BLaER1 (cell line): ENCODE data around the gene OR10A4.

Source experiments
- H3K27ac ChIP-seq: shearing (Covaris generic); formaldehyde crosslinking; 2 replicates; pipeline ENCODE4 v1.8.1; 2022
- H3K27me3 ChIP-seq: shearing (Covaris generic); formaldehyde crosslinking; 2 replicates; pipeline ENCODE4 v1.8.1; 2022
- H3K36me3 ChIP-seq: shearing (Covaris generic); formaldehyde crosslinking; 2 replicates; pipeline ENCODE4 v1.8.1; 2022
- H3K4me1 ChIP-seq: shearing (Covaris generic); formaldehyde crosslinking; 2 replicates; pipeline ENCODE4 v1.8.1; 2022
- H3K4me2 ChIP-seq: shearing (Covaris generic); formaldehyde crosslinking; 2 replicates; pipeline ENCODE4 v1.8.1; 2022
- H3K4me3 ChIP-seq: shearing (Covaris generic); formaldehyde crosslinking; 2 replicates; pipeline ENCODE4 v1.8.1; 2022
- H3K9ac ChIP-seq: shearing (Covaris generic); formaldehyde crosslinking; 2 replicates; pipeline ENCODE4 v1.8.1; 2022
- H3K9me3 ChIP-seq: shearing (Covaris generic); formaldehyde crosslinking; 2 replicates; pipeline ENCODE4 v1.8.1; 2022
- H4K20me1 ChIP-seq: shearing (Covaris generic); formaldehyde crosslinking; 2 replicates; pipeline ENCODE4 v1.8.1; 2022
- Cebpa-rat ChIP-seq: shearing (Covaris generic); IDR thresholded peaks from 2 replicates; pipeline ENCODE4 v1.8.1; 2022

The OR10A4 gene

DNA sequence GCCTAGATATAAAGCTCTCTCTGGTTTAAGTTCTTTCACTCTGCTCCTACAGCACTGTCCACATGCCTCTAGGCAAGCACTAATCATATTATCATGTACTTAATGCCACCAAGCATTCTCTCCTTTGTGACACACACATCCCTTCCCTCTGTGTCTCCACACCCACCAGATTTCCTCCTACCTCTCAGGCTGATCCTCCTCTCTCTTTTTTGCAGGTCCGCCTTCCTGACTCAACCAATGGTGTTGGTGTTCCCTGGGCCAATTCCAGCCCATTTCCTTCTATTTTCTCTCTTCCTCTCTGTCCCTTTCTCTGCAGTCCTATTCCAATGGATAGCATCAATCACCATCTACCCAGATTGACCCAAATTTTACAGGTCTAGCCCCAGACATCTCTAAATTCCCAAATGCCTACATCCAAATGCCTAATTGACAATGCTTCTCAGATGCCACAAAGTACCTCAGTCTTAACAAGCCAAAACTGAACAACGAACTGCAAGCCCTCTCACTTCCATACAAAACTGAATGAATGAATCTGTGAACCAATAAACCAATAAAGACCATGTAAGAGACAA, 49.3 kb downstream of the OR10A4 start:
- H3K9ac ChIP-seq: no peak overlapping the region
- no peak overlapping the region for H3K4me3 ChIP-seq
- H3K27ac ChIP-seq: no peak overlapping the region

DNA sequence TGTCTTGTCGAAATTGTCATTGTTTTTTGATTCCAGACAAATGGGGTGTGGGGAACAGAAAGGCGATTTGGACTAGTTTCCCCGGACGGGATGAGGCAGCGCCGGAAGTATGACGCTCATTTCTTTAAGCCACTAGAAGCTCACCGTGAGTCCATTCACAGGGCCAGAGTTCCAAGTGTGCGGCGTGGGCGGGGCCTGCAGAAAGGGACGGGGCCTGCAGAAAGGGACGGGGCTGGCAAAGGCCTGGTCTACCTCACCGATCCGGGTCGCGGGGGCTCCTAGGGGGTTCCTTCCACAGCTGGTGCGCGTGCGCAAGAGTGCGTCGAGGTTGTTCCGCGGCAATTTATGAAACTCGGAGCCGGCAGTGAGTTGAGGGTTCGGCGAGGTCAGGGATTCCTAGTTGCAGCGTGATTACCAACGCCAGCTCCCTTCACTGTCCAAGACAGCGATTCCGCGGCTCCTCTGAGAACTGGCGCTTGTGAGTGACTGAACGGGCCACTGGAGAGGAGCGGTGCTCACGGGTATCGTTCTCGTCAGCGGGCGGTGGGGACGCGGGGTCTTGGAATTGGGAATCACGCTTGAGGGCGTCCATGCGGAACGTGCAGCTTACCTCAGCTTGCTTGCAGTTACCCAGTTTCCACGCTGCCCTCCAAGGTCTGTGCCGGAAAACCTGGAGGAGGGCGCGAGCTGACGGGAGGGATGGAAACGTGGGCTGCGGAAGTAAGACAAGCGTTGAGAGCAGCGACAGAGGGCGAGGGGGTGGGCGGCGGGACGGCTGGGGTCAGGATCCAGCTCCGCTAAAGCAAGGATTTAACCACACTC, 50.0 kb downstream of the OR10A4 start, which contains the start of gene ZNF215:
Gene ZNF215, plus strand, starts transcription at position 219 of the 822 bp plus-strand sequence. CDS start 5,847 bp downstream, outside the sequence.
- TF ChIP-seq Cebpa-rat: no peak
- H3K27ac ChIP-seq: no peak within 1 kb of the TSS

More for the DNA sequence above, 49.3 kb downstream of the OR10A4 start:
- Histone ChIP-seq H3K36me3 (no peaks in the 10 kb centered on the region), H3K4me2 (no peak overlapping the region), H3K9me3 (peaks cover 6% of the 10 kb centered on the region), H3K27me3 (no peaks in the 10 kb centered on the region), H4K20me1 (no peaks in the 10 kb centered on the region), H3K4me1 (0 out of 2 replicates have a peak, but pooled peaks cover 3% of the 10 kb centered on the region)
- TF ChIP-seq Cebpa-rat: no peak

DNA sequence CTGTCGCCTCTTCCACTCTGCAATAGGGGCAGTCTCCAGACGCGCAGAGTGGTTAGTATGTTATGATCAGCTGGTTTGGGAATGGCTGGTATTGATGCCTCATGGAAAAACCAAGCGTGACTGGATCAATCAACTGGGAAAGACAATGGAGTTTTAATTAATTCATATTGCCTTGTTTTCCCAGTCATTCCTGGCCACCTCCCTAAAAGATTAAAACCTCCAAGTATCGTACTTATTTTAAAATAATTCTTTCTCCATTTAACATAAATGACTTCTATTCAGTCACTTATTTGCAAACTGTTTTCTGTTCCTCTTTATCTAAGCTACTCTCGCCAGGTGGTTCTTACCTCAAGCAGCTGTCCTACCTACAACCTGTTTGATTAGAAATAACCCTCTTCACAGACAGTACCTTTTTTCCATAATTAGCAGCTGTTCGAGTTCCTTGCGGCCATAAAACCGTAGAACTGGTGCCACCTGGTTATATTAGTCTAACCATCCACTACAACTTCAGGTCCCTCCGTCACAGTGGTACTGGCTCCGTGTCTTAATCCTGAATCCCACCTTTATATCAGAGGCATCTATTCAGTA, 50.7 kb downstream of the OR10A4 start:
- H3K36me3 ChIP-seq: no peaks in the 10 kb centered on the region
- H3K4me3 ChIP-seq: no peak overlapping the region
- peaks cover 6% of the 10 kb centered on the region for H3K9me3 ChIP-seq
- TF ChIP-seq Cebpa-rat: no peak
- no peak overlapping the region for H3K9ac ChIP-seq
- H4K20me1 ChIP-seq: no peaks in the 10 kb centered on the region
- 0 out of 2 replicates have a peak, but pooled peaks cover 3% of the 10 kb centered on the region for H3K4me1 ChIP-seq
- H3K27ac ChIP-seq: no peak overlapping the region
- no peaks in the 10 kb centered on the region for H3K27me3 ChIP-seq
- H3K4me2 ChIP-seq: no peak overlapping the region

More for the DNA sequence above, 50.0 kb downstream of the OR10A4 start, which contains the start of gene ZNF215:
- 0 out of 2 replicates have a peak, but pooled peaks cover 3% of the 10 kb centered on the region for H3K4me1 ChIP-seq
- no peaks in the 10 kb centered on the region for H3K27me3 ChIP-seq
- H3K36me3 ChIP-seq: no peaks in the 10 kb centered on the region
- H3K4me2 ChIP-seq: no peak within 1 kb of the TSS
- H3K9ac ChIP-seq: no peak within 1 kb of the TSS
- H4K20me1 ChIP-seq: no peaks in the 10 kb centered on the region
- H3K9me3 ChIP-seq: peaks cover 6% of the 10 kb centered on the region
- H3K4me3 ChIP-seq: no peak within 1 kb of the TSS
